Measurements from ENCODE around the gene PRPF18. TPM values are rescaled to one million over a fixed set of nuclear protein-coding genes. Genes with fewer than 3 reads are reported as not detected.

PRPF18 gene
- total and polyA plus RNA-seq, 10 donors = 7.1 to 41.7 (median 24.5) TPM

GRCh38 chr10:13631594-13631993 lies 44.8 kb downstream of the PRPF18 start:
- peaks cover 0 to 9% (median 0%) of the 10 kb centered on the region in 6 donors for H3K4me1 ChIP-seq
- H3K36me3 ChIP-seq = peaks cover 0 to 88% (median 17%) of the 10 kb centered on the region in 6 donors
- H3K4me3 ChIP-seq = no peak overlapping the region
- peak overlapping the region in 5 of 8 donors; percentile 16 to 78 (median 65) for H3K27ac ChIP-seq
- H3K9me3 ChIP-seq = no peaks in the 10 kb centered on the region
- WGBS, 5 donors = 80 to 93% (median 82%) methylated on average over 6 of the region's 6 CpGs
- intact Hi-C loops (cut with DNase I; ENCODE audit: low total_unique reads) = no loop called here
- H3K27me3 ChIP-seq (replicated peaks in 1 of 7) = no peaks in the 10 kb centered on the region
- DNase-seq = no peak
- TF ChIP-seq POLR2A (IDR thresholded peaks at IDR 0.05) (no peak), POLR2AphosphoS5 (IDR thresholded peaks at IDR 0.05) (peak in 1 of 3 donors; percentile 72), CTCF (IDR thresholded peaks at IDR 0.05 in 8 of 11, conservative IDR thresholded peaks at IDR 0.05 in 3 of 11) (no peak)

GRCh38 chr10:13632440-13632839 lies 45.7 kb downstream of the PRPF18 start:
- peak overlapping the region in 6 of 8 donors; percentile 16 to 76 (median 62) for H3K27ac ChIP-seq
- no peaks in the 10 kb centered on the region for H3K27me3 ChIP-seq (replicated peaks in 1 of 7)
- peaks cover 0 to 83% (median 17%) of the 10 kb centered on the region in 6 donors for H3K36me3 ChIP-seq
- intact Hi-C loops (cut with DNase I; ENCODE audit: low total_unique reads) = no loop called here
- H3K9me3 ChIP-seq = no peaks in the 10 kb centered on the region
- 63 to 70% (median 63%) methylated on average over 3 of the region's 3 CpGs for WGBS, 5 donors
- no peak for TF ChIP-seq CTCF (IDR thresholded peaks at IDR 0.05 in 8 of 11, conservative IDR thresholded peaks at IDR 0.05 in 3 of 11)
- TF ChIP-seq POLR2A (IDR thresholded peaks at IDR 0.05) = no peak
- no peak for TF ChIP-seq POLR2AphosphoS5 (IDR thresholded peaks at IDR 0.05)
- no peak for DNase-seq
- no peak overlapping the region for H3K4me3 ChIP-seq
- peaks cover 0 to 9% (median 0%) of the 10 kb centered on the region in 6 donors for H3K4me1 ChIP-seq

- intact Hi-C loops (cut with DNase I; ENCODE audit: low total_unique reads) = no loop called here
- Histone ChIP-seq H3K27me3 (replicated peaks in 1 of 7) (no peaks in the 10 kb centered on the region), H3K4me3 (no peak overlapping the region), H3K27ac (peak overlapping the region in 6 of 8 donors; percentile 16 to 76 (median 62)), H3K4me1 (peaks cover 0 to 9% (median 0%) of the 10 kb centered on the region in 6 donors), H3K9me3 (no peaks in the 10 kb centered on the region), H3K36me3 (peaks cover 0 to 81% (median 18%) of the 10 kb centered on the region in 6 donors)
- 82 to 95% (median 91%) methylated on average over 5 of the region's 5 CpGs for WGBS, 5 donors
- TF ChIP-seq POLR2AphosphoS5 (IDR thresholded peaks at IDR 0.05) = no peak
- no peak for TF ChIP-seq POLR2A (IDR thresholded peaks at IDR 0.05)
- TF ChIP-seq CTCF (IDR thresholded peaks at IDR 0.05 in 8 of 11, conservative IDR thresholded peaks at IDR 0.05 in 3 of 11) = no peak
- no peak for DNase-seq
Observed at GRCh38 chr10:13632884-13633440, 46.2 kb downstream of the PRPF18 start.

GRCh38 chr10:13633689-13634088 lies 46.9 kb downstream of the PRPF18 start:
- WGBS, 5 donors = 87 to 89% (median 87%) methylated on average over 7 of the region's 7 CpGs
- Histone ChIP-seq H3K36me3 (peaks cover 0 to 85% (median 24%) of the 10 kb centered on the region in 6 donors), H3K27me3 (replicated peaks in 1 of 7) (no peaks in the 10 kb centered on the region), H3K4me1 (peaks cover 0 to 9% (median 0%) of the 10 kb centered on the region in 6 donors), H3K27ac (peak overlapping the region in 6 of 8 donors; percentile 29 to 76 (median 62)), H3K9me3 (no peaks in the 10 kb centered on the region), H3K4me3 (no peak overlapping the region)
- intact Hi-C loops (cut with DNase I; ENCODE audit: low total_unique reads) = no loop called here
- no peak for DNase-seq
- TF ChIP-seq POLR2AphosphoS5 (IDR thresholded peaks at IDR 0.05) (no peak), CTCF (IDR thresholded peaks at IDR 0.05 in 8 of 11, conservative IDR thresholded peaks at IDR 0.05 in 3 of 11) (no peak), POLR2A (IDR thresholded peaks at IDR 0.05) (no peak)

Data from spleen (tissue), 11 donors.